HEK293 (cell line): Measurements from ENCODE around the gene MRPS11.

Source experiments
- CTCF ChIA-PET: fragments of 350-600 bp; formaldehyde crosslinking; extraction: SDS; loops from one replicate; lab custom pipeline; 2021; ENCODE audit warnings: antibody characterized with exemption; lab: Yijun Ruan, JAX
- POLR2A ChIA-PET: fragments of 300-600 bp; formaldehyde crosslinking; extraction: SDS; loops from one replicate; lab custom pipeline; 2020; ENCODE audit warnings: antibody characterized with exemption, inconsistent platforms; lab: Yijun Ruan, JAX
- H3K27ac ChIP-seq: fragments of 200-500 bp; sonication (Bioruptor generic); 2 replicates; pipeline ENCODE4 v1.5.1; 2014; ENCODE audit warnings: low read depth, low read length, control low read depth, inconsistent platforms; ENCODE audit errors: extremely low read depth
- H3K36me3 ChIP-seq, 2 experiments: fragments of 200-500 bp in 1 of 2; sonication (Bioruptor generic) in 1 of 2; 1 replicate in 1 of 2; 2 replicates in 1 of 2; pipeline ENCODE4 v1.5.1; 2014 to 2017; ENCODE audit warnings: inconsistent platforms in 2 of 2, low read length in 2 of 2; ENCODE audit not compliant: control insufficient read depth in 2 of 2, insufficient read depth in 1 of 2
- H3K4me1 ChIP-seq: fragments of 200-500 bp; sonication (Bioruptor generic); 2 replicates; pipeline ENCODE4 v1.5.1; 2014; ENCODE audit warnings: mild to moderate bottlenecking, low read length, inconsistent platforms; ENCODE audit not compliant: control insufficient read depth, insufficient read depth
- H3K4me3 ChIP-seq: 2 replicates; pipeline ENCODE4 v1.5.1; 2011; ENCODE audit warnings: low read depth, mild to moderate bottlenecking, control low read depth, low read length, moderate library complexity
- H3K9me3 ChIP-seq: fragments of 200-500 bp; sonication (Bioruptor generic); 2 replicates; pipeline ENCODE4 v1.5.1; 2014; ENCODE audit warnings: low read depth, low read length, inconsistent platforms; ENCODE audit not compliant: control insufficient read depth, insufficient read depth
- BCL11B ChIP-seq: fragments of 450-650 bp; formaldehyde crosslinking; IDR thresholded peaks from 2 replicates; pipeline ENCODE4 v1.5.1; 2016; ENCODE audit warnings: low read depth, missing biosample characterization, missing genetic modification characterization
- PRDM1 ChIP-seq: fragments of 450-650 bp; formaldehyde crosslinking; IDR thresholded peaks from 2 replicates; pipeline ENCODE4; 2016; ENCODE audit warnings: missing biosample characterization, missing genetic modification characterization
- RBAK ChIP-seq: fragments of 450-650 bp; formaldehyde crosslinking; IDR thresholded peaks from 2 replicates; pipeline ENCODE4 v1.5.1; 2016; ENCODE audit warnings: missing biosample characterization, missing genetic modification characterization
- SP3 ChIP-seq: fragments of 450-650 bp; formaldehyde crosslinking; IDR thresholded peaks from 2 replicates; pipeline ENCODE4 v1.5.1; 2016; ENCODE audit warnings: missing biosample characterization, missing genetic modification characterization
- ZNF266 ChIP-seq: fragments of 450-650 bp; formaldehyde crosslinking; IDR thresholded peaks from 2 replicates; pipeline ENCODE4 v1.5.1; 2016; ENCODE audit warnings: missing biosample characterization, missing genetic modification characterization, low read depth
- ZNF302 ChIP-seq: fragments of 450-650 bp; formaldehyde crosslinking; IDR thresholded peaks from 2 replicates; pipeline ENCODE4 v1.5.1; 2016; ENCODE audit warnings: missing biosample characterization, missing genetic modification characterization, low read depth
- ZNF366 ChIP-seq: fragments of 450-650 bp; formaldehyde crosslinking; conservative IDR thresholded peaks from 2 replicates; pipeline ENCODE4 v1.5.1; 2016; ENCODE audit warnings: missing biosample characterization, missing genetic modification characterization
- ZNF394 ChIP-seq: fragments of 450-650 bp; formaldehyde crosslinking; IDR thresholded peaks from 2 replicates; pipeline ENCODE4 v1.5.1; 2016; ENCODE audit warnings: missing biosample characterization, missing genetic modification characterization, mild to moderate bottlenecking, moderate library complexity, borderline replicate concordance
- ZNF423 ChIP-seq: fragments of 450-650 bp; formaldehyde crosslinking; IDR thresholded peaks from 2 replicates; pipeline ENCODE4 v1.5.1; 2016; ENCODE audit warnings: missing biosample characterization, missing genetic modification characterization
- ZNF514 ChIP-seq: fragments of 450-650 bp; formaldehyde crosslinking; IDR thresholded peaks from 2 replicates; pipeline ENCODE4 v1.5.1; 2016; ENCODE audit warnings: missing biosample characterization, missing genetic modification characterization
- ZNF549 ChIP-seq: fragments of 450-650 bp; IDR thresholded peaks from 2 replicates; pipeline ENCODE4 v1.5.1; 2018; ENCODE audit warnings: missing biosample characterization, missing genetic modification characterization, mild to moderate bottlenecking, inconsistent platforms, moderate library complexity
- ZNF768 ChIP-seq: fragments of 450-650 bp; formaldehyde crosslinking; IDR thresholded peaks from 2 replicates; pipeline ENCODE4 v1.5.1; 2018; ENCODE audit warnings: missing biosample characterization, mild to moderate bottlenecking, missing genetic modification characterization
- TF ChIP-seq, protein P1 (sequence below): fragments of 450-650 bp; formaldehyde crosslinking; IDR thresholded peaks from 2 replicates; pipeline ENCODE4 v1.5.1; 2016; ENCODE audit warnings: missing biosample characterization, missing genetic modification characterization
- TF ChIP-seq, protein P2 (sequence below): fragments of 450-650 bp; IDR thresholded peaks from 2 replicates; pipeline ENCODE4 v1.5.1; 2018; ENCODE audit warnings: missing biosample characterization, mild to moderate bottlenecking, missing genetic modification characterization
- TF ChIP-seq, protein P3 (sequence below): fragments of 450-650 bp; formaldehyde crosslinking; IDR thresholded peaks from 2 replicates; pipeline ENCODE4 v1.5.1; 2017; ENCODE audit warnings: missing biosample characterization, mild to moderate bottlenecking, missing genetic modification characterization, moderate library complexity
- TF ChIP-seq, protein P4 (sequence below): fragments of 450-650 bp; formaldehyde crosslinking; IDR thresholded peaks from 2 replicates; pipeline ENCODE4 v1.5.1; 2016; ENCODE audit warnings: missing biosample characterization, missing genetic modification characterization

Gene MRPS11

DNA sequence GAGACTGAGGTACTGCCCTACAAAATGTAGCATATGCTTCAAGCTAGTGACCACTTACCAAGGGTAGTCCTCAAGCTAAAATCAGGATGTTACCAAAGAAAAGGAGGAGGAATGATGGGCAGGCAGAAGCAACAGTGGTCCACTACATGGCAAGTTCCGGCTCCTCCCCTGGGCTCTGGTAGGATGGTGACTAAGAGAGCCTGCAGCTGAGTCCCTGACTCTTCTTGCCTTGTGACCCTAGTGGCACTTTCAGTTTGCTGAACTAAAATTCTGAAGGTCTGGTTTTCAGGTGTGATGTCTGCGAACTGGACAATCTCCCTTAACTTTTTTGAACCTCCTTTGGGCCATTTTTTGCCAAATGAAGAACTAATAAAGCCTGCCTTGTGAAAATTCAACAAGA, 41.2 kb upstream of the MRPS11 start (continued):
- no peak for TF ChIP-seq ZNF549 (tag by site-specific recombination)
- no peak for TF ChIP-seq RBAK
- no peak for TF ChIP-seq PRDM1 (tag by site-specific recombination)
- TF ChIP-seq ZNF514 = no peak

DNA sequence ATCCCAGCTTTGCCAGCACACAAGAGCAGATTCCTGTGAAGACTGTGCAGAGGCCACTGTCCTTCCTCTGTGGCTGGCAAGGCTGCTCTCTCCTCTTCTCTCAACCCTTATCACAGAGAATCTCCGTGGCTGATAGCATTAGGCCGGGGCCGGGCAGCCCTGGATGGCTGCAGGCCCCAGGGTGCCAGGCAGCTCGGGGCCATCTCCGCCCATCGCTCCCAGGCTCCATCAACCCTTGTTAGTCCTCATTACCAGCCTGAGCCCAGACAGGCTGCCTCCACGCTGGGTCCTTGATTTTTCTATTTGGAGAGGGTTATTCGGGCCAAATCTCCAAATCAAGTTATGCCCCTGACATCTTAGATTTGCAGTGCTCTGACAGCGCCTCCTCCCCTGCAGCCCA, 39.5 kb upstream of the MRPS11 start:
- TF ChIP-seq ZNF423 (tag by site-specific recombination) (no peak), SP3 (tag by site-specific recombination) (no peak), ZNF366 (no peak)
- TF ChIP-seq, protein P1, sequence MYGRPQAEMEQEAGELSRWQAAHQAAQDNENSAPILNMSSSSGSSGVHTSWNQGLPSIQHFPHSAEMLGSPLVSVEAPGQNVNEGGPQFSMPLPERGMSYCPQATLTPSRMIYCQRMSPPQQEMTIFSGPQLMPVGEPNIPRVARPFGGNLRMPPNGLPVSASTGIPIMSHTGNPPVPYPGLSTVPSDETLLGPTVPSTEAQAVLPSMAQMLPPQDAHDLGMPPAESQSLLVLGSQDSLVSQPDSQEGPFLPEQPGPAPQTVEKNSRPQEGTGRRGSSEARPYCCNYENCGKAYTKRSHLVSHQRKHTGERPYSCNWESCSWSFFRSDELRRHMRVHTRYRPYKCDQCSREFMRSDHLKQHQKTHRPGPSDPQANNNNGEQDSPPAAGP (tag by site-specific recombination) = no peak
- CTCF ChIA-PET = interaction anchor here (0.6 to 1.4 kb wide), 2 partner anchors 12 to 177 kb away, joined by 3 to 5 read pairs; no protein-coding TSS in a partner anchor
- POLR2A ChIA-PET = no interaction called here
- H3K4me1 ChIP-seq = no peaks in the 10 kb centered on the region
- no peak overlapping the region for H3K4me3 ChIP-seq
- H3K27ac ChIP-seq = no peak overlapping the region
- no peaks in the 10 kb centered on the region for H3K36me3 ChIP-seq
- no peaks in the 10 kb centered on the region for H3K9me3 ChIP-seq

DNA sequence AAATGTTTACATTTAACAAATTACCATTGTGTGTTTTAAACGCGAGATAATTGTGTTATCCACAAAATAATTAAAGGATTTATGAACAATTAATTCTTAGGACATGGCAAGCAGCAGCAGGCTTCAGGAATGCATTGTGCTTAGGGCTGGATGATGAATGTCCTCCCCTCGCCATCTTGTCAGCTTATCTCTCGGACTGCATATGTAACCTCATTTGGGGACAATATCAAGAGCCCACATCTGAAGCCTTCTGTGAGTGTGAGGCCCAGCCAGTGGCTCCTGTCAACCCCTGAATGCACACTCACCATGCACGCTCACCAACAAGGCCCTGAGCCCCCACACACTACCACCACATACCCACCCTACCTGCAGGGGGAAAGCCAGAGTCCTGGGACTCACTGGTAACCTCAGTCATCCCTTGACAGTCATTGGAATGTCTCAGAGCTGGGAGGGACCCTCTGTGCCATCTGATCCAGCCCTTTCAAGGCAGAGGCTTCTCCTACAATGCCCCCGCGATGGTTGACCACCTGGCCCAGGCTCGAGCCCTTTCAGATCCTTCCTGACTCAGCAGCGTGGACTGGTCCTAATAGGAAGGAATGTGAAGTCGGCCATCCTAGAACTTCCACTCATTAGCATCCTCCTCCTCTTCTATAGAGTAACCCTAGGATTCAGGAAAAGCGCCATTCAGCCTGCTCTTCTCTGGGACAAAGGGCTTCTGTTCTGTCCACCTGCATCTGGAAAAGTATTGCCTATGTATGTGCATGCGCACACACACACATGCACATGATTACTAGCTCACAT, 38.5 kb upstream of the MRPS11 start:
- Histone ChIP-seq H3K36me3 (no peaks in the 10 kb centered on the region), H3K27ac (no peak overlapping the region), H3K4me3 (no peak overlapping the region), H3K9me3 (no peaks in the 10 kb centered on the region), H3K4me1 (no peaks in the 10 kb centered on the region)
- TF ChIP-seq, protein P2, sequence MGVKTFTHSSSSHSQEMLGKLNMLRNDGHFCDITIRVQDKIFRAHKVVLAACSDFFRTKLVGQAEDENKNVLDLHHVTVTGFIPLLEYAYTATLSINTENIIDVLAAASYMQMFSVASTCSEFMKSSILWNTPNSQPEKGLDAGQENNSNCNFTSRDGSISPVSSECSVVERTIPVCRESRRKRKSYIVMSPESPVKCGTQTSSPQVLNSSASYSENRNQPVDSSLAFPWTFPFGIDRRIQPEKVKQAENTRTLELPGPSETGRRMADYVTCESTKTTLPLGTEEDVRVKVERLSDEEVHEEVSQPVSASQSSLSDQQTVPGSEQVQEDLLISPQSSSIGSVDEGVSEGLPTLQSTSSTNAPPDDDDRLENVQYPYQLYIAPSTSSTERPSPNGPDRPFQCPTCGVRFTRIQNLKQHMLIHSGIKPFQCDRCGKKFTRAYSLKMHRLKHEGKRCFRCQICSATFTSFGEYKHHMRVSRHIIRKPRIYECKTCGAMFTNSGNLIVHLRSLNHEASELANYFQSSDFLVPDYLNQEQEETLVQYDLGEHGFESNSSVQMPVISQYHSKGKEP = no peak
- no peak for TF ChIP-seq ZNF394 (tag by site-specific recombination)
- no peak for TF ChIP-seq ZNF302 (tag by site-specific recombination)
- no peak for TF ChIP-seq BCL11B (tag by site-specific recombination)
- no peak for TF ChIP-seq ZNF768
- TF ChIP-seq, protein P3, sequence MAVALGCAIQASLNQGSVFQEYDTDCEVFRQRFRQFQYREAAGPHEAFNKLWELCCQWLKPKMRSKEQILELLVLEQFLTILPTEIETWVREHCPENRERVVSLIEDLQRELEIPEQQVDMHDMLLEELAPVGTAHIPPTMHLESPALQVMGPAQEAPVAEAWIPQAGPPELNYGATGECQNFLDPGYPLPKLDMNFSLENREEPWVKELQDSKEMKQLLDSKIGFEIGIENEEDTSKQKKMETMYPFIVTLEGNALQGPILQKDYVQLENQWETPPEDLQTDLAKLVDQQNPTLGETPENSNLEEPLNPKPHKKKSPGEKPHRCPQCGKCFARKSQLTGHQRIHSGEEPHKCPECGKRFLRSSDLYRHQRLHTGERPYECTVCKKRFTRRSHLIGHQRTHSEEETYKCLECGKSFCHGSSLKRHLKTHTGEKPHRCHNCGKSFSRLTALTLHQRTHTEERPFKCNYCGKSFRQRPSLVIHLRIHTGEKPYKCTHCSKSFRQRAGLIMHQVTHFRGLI (tag by site-specific recombination) = no peak
- no peak for TF ChIP-seq ZNF266
- TF ChIP-seq, protein P4, sequence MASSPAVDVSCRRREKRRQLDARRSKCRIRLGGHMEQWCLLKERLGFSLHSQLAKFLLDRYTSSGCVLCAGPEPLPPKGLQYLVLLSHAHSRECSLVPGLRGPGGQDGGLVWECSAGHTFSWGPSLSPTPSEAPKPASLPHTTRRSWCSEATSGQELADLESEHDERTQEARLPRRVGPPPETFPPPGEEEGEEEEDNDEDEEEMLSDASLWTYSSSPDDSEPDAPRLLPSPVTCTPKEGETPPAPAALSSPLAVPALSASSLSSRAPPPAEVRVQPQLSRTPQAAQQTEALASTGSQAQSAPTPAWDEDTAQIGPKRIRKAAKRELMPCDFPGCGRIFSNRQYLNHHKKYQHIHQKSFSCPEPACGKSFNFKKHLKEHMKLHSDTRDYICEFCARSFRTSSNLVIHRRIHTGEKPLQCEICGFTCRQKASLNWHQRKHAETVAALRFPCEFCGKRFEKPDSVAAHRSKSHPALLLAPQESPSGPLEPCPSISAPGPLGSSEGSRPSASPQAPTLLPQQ (tag by site-specific recombination) = no peak
- ChIA-PET POLR2A (no interaction called here), CTCF (interaction anchor here (0.7 kb wide), 1 partner anchor 153 kb away, joined by 3 read pairs; no protein-coding TSS in a partner anchor)
